ENCODE results near the gene DOC2A. TPM values are rescaled to one million over a fixed set of nuclear protein-coding genes. Genes with fewer than 3 reads are reported as not detected.

The DOC2A gene
- total and polyA plus RNA-seq, 12 donors: 0.35 to 33.0 (median 3.0) TPM; not detected in 1

- WGBS, 4 donors: 38 to 56% (median 41%) methylated on average over 20 to 23 of the region's 23 CpGs
- Histone ChIP-seq H3K27me3 (peaks cover 19% of the 10 kb centered on the region), H3K27ac (peak overlapping the region in 1 of 5 donors; percentile 30), H3K4me1 (replicated peaks in 1 of 2) (peaks cover 0 to 6% of the 10 kb centered on the region in 2 donors), H3K36me3 (replicated peaks in 1 of 2) (no peaks in the 10 kb centered on the region), H3K4me3 (no peak overlapping the region), H3K9me3 (replicated peaks in 1 of 3) (no peaks in the 10 kb centered on the region)
- intact Hi-C loops (cut with DNase I): no loop called here
- DNase-seq: no peak
- TF ChIP-seq POLR2A (IDR thresholded peaks at IDR 0.05) (no peak), CTCF (IDR thresholded peaks at IDR 0.05) (no peak)
Measured at GRCh38 chr16:30030011-30030685, 19.3 kb upstream of the DOC2A start.

GRCh38 chr16:30028438-30029076 lies 17.7 kb upstream of the DOC2A start:
- no peak overlapping the region for H3K4me3 ChIP-seq
- DNase-seq: peak in 1 of 7 donors; percentile 34
- intact Hi-C loops (cut with DNase I): loop anchor here in 1 of 2 donors (10.0 kb wide), 1 partner anchor 324 kb away; no protein-coding TSS in a partner anchor
- WGBS, 4 donors: 29 to 37% (median 34%) methylated on average over 9 to 18 of the region's 18 CpGs
- no peaks in the 10 kb centered on the region for H3K9me3 ChIP-seq (replicated peaks in 1 of 3)
- no peaks in the 10 kb centered on the region for H3K36me3 ChIP-seq (replicated peaks in 1 of 2)
- H3K4me1 ChIP-seq (replicated peaks in 1 of 2): peaks cover 0 to 6% of the 10 kb centered on the region in 2 donors
- TF ChIP-seq CTCF (IDR thresholded peaks at IDR 0.05): no peak
- TF ChIP-seq POLR2A (IDR thresholded peaks at IDR 0.05): no peak
- H3K27ac ChIP-seq: no peak overlapping the region
- H3K27me3 ChIP-seq: peaks cover 17% of the 10 kb centered on the region

- peaks cover 0 to 6% of the 10 kb centered on the region in 2 donors for H3K4me1 ChIP-seq (replicated peaks in 1 of 2)
- no peaks in the 10 kb centered on the region for H3K36me3 ChIP-seq (replicated peaks in 1 of 2)
- H3K27me3 ChIP-seq: peaks cover 10% of the 10 kb centered on the region
- TF ChIP-seq CTCF (IDR thresholded peaks at IDR 0.05) (no peak), POLR2A (IDR thresholded peaks at IDR 0.05) (no peak)
- DNase-seq: no peak
- 42 to 56% (median 50%) methylated on average over 12 to 13 of the region's 13 CpGs for WGBS, 4 donors
- H3K27ac ChIP-seq: no peak overlapping the region
- H3K9me3 ChIP-seq (replicated peaks in 1 of 3): no peaks in the 10 kb centered on the region
- intact Hi-C loops (cut with DNase I): loop anchor here in 1 of 2 donors (10.0 kb wide), 1 partner anchor 323 kb away; no protein-coding TSS in a partner anchor
- H3K4me3 ChIP-seq: no peak overlapping the region
Measured at GRCh38 chr16:30027588-30028437, 17.0 kb upstream of the DOC2A start.

- no peak for DNase-seq
- WGBS, 4 donors: 88 to 92% (median 90%) methylated on average over 7 to 18 of the region's 18 CpGs
- Histone ChIP-seq H3K27ac (no peak overlapping the region), H3K27me3 (no peaks in the 10 kb centered on the region), H3K9me3 (replicated peaks in 1 of 3) (no peaks in the 10 kb centered on the region), H3K36me3 (replicated peaks in 1 of 2) (no peaks in the 10 kb centered on the region), H3K4me1 (replicated peaks in 1 of 2) (peaks cover 0 to 6% of the 10 kb centered on the region in 2 donors), H3K4me3 (no peak overlapping the region)
- intact Hi-C loops (cut with DNase I): loop anchor here in 1 of 2 donors (10.0 kb wide), 1 partner anchor 322 kb away; no protein-coding TSS in a partner anchor
- no peak for TF ChIP-seq CTCF (IDR thresholded peaks at IDR 0.05)
- no peak for TF ChIP-seq POLR2A (IDR thresholded peaks at IDR 0.05)
Measured at GRCh38 chr16:30026449-30026848, 15.6 kb upstream of the DOC2A start.

Data from adrenal gland (tissue), 12 donors.